ENCODE measurements around the gene BORCS5.

DNA sequence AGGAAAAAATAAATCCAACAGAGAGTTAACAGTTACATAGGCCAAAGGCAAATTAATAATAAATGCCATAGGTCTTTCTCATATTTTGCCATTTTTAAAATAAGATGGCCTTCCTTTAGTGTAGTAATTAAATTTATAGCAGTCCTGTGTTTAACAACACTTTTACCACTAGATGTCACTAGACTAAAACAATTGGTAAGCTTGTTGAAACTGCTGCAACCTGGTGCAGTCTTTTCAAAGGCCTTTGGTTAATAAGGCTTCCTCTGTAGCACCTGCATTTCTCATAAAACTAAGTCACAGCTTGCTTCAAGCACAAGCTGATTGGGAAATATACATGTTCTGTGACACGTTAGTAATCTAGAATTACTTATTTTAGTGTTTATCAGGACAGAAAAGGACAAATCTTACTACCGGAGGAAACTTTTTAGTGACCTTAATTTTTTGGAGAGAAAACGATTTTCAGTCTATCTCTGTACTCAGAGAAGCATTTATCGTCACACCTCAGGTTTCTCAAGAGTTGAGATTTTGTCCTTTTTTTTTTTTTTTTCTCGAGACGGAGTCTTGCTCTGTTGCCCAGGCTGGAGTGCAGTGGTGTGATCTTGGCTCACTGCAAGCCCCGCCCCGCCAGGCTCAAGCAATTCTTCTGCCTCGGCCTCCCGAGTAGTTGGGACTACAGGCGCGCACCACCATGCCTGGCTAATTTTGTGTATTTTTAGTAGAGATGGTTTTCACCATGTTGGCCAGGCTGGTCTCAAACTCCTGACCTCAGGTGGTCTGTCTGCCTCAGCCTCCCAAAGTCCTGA lies 20.0 kb downstream of the BORCS5 start:
- TF ChIP-seq POLR2A (IDR thresholded peaks at IDR 0.05; ENCODE audit: low read depth, low read length) = no peak
- TF ChIP-seq POLR2AphosphoS5 (IDR thresholded peaks at IDR 0.05; ENCODE audit: low read depth, low read length) = no peak
- no peak for TF ChIP-seq TAF1 (IDR thresholded peaks at IDR 0.05; ENCODE audit: low read depth, low read length)
- TF ChIP-seq SPI1 (IDR thresholded peaks at IDR 0.05; ENCODE audit: low read depth, low read length) = no peak
- TF ChIP-seq PAX5 (IDR thresholded peaks at IDR 0.05; ENCODE audit: insufficient read depth, low read length, severe bottlenecking) = no peak
